H9 (cell line): ENCODE data around the gene RARA. TPM values are rescaled to one million over a fixed set of nuclear protein-coding genes. Genes with fewer than 3 reads are reported as not detected.

Source experiments
- DNase-seq: peaks from one replicate; pipeline ENCODE4 v3.0.0-alpha.2; 2017
- H2AFZ ChIP-seq: one replicate; pipeline ENCODE4 v1.6.1; 2013; ENCODE audit warnings: mild to moderate bottlenecking, low read length, control low read depth, moderate library complexity
- H2AK5ac ChIP-seq: 2 replicates; pipeline ENCODE4 v1.6.1; 2013; ENCODE audit warnings: low read length, control low read depth, mixed read lengths; ENCODE audit not compliant: insufficient read length
- H2BK120ac ChIP-seq: one replicate; pipeline ENCODE4 v1.6.1; 2013; ENCODE audit warnings: low read depth, mild to moderate bottlenecking, low read length, control low read depth, inconsistent platforms; ENCODE audit not compliant: poor library complexity, severe bottlenecking
- H2BK12ac ChIP-seq: 2 replicates; pipeline ENCODE4 v1.6.1; 2013; ENCODE audit warnings: low read length, control low read depth, mixed read lengths, low read depth; ENCODE audit not compliant: insufficient read length
- H2BK15ac ChIP-seq: 2 replicates; pipeline ENCODE4 v1.6.1; 2013; ENCODE audit warnings: low read depth, low read length, control low read depth
- H2BK20ac ChIP-seq: one replicate; pipeline ENCODE4 v1.6.1; 2013; ENCODE audit warnings: low read depth, mild to moderate bottlenecking, low read length, control low read depth, inconsistent platforms; ENCODE audit not compliant: poor library complexity, severe bottlenecking
- H2BK5ac ChIP-seq: 2 replicates; pipeline ENCODE4 v1.6.1; 2013; ENCODE audit warnings: low read length, control low read depth, mixed read lengths; ENCODE audit not compliant: insufficient read length
- H3K14ac ChIP-seq: 2 replicates; pipeline ENCODE4 v1.6.1; 2013; ENCODE audit warnings: low read length, control low read depth; ENCODE audit not compliant: insufficient read depth
- H3K18ac ChIP-seq: 2 replicates; pipeline ENCODE4 v1.6.1; 2013; ENCODE audit warnings: low read depth, mild to moderate bottlenecking, mixed read lengths, low read length, control low read depth; ENCODE audit not compliant: insufficient read length
- H3K23ac ChIP-seq: 2 replicates; pipeline ENCODE4 v1.6.1; 2013; ENCODE audit warnings: low read length, control low read depth, mixed read lengths, low read depth; ENCODE audit not compliant: insufficient read length
- H3K23me2 ChIP-seq: 2 replicates; pipeline ENCODE4 v1.6.1; 2013; ENCODE audit warnings: low read depth, mild to moderate bottlenecking, mixed read lengths, low read length, control low read depth; ENCODE audit not compliant: insufficient read length, poor library complexity, severe bottlenecking
- H3K27ac ChIP-seq: 2 replicates; pipeline ENCODE4 v1.5.1; 2013; ENCODE audit warnings: low read length, control low read depth, mixed read lengths, low read depth; ENCODE audit not compliant: insufficient read length
- H3K27me3 ChIP-seq: 2 replicates; pipeline ENCODE4 v1.6.1; 2013; ENCODE audit warnings: low read length, control low read depth, inconsistent platforms; ENCODE audit not compliant: insufficient read depth
- H3K4ac ChIP-seq: 2 replicates; pipeline ENCODE4 v1.6.1; 2013; ENCODE audit warnings: low read depth, mild to moderate bottlenecking, control low read depth, inconsistent platforms, low read length, moderate library complexity
- H3K4me1 ChIP-seq: 2 replicates; pipeline ENCODE4 v1.6.1; 2013; ENCODE audit warnings: low read length, control low read depth, inconsistent platforms; ENCODE audit not compliant: insufficient read depth
- H3K4me2 ChIP-seq: 2 replicates; pipeline ENCODE4 v1.6.1; 2013; ENCODE audit warnings: low read length, control low read depth, mixed read lengths; ENCODE audit not compliant: insufficient read length, insufficient read depth
- H3K56ac ChIP-seq: 2 replicates; pipeline ENCODE4 v1.6.1; 2013; ENCODE audit warnings: low read depth, mild to moderate bottlenecking, mixed read lengths, low read length, control low read depth; ENCODE audit not compliant: insufficient read length
- H3K79me1 ChIP-seq: 2 replicates; pipeline ENCODE4 v1.6.1; 2013; ENCODE audit warnings: low read depth, mild to moderate bottlenecking, moderate library complexity, low read length, control low read depth, inconsistent platforms; ENCODE audit not compliant: insufficient read depth, poor library complexity, severe bottlenecking
- H3K79me2 ChIP-seq: 2 replicates; pipeline ENCODE4 v1.6.1; 2013; ENCODE audit warnings: low read length, control low read depth, inconsistent platforms; ENCODE audit not compliant: insufficient read depth
- H3K9ac ChIP-seq: 2 replicates; pipeline ENCODE4 v1.6.1; 2013; ENCODE audit warnings: low read length, control low read depth, mixed read lengths; ENCODE audit not compliant: insufficient read length; ENCODE audit errors: extremely low read depth
- H3K9me3 ChIP-seq: one replicate; pipeline ENCODE4 v1.6.1; 2013; ENCODE audit warnings: low read depth, low read length, inconsistent platforms; ENCODE audit not compliant: control insufficient read depth
- H3T11ph ChIP-seq: one replicate; pipeline ENCODE4 v1.6.1; 2013; ENCODE audit warnings: mild to moderate bottlenecking, low read length, control low read depth, inconsistent platforms
- H4K20me1 ChIP-seq: one replicate; pipeline ENCODE4 v1.6.1; 2013; ENCODE audit not compliant: control insufficient read depth, insufficient read length, insufficient read depth
- H4K5ac ChIP-seq: 2 replicates; pipeline ENCODE4 v1.6.1; 2013; ENCODE audit warnings: low read depth, mild to moderate bottlenecking, mixed read lengths, low read length, control low read depth; ENCODE audit not compliant: insufficient read length
- H4K8ac ChIP-seq: replicated peaks from 2 replicates; pipeline ENCODE4 v1.6.1; 2013; ENCODE audit warnings: low read length, control low read depth, mixed read lengths, low read depth; ENCODE audit not compliant: insufficient read length
- H4K91ac ChIP-seq: 2 replicates; pipeline ENCODE4 v1.6.1; 2013; ENCODE audit warnings: low read depth, mild to moderate bottlenecking, moderate library complexity, mixed read lengths, low read length, control low read depth; ENCODE audit not compliant: insufficient read length
- H3K27ac Mint-ChIP-seq, 3 experiments: 2 replicates in 2 of 3; 3 replicates in 1 of 3; pipeline ENCODE4 v1.8.0; 2020 to 2021; ENCODE audit warnings: mixed read lengths in 3 of 3, mild to moderate bottlenecking in 1 of 3, moderate library complexity in 1 of 3
- H3K27me3 Mint-ChIP-seq: 2 replicates; pipeline ENCODE4 v1.8.0; 2021; ENCODE audit warnings: low read depth, mild to moderate bottlenecking, moderate library complexity, mixed read lengths
- H3K36me3 Mint-ChIP-seq, 3 experiments: 2 replicates in 2 of 3; 3 replicates in 1 of 3; pipeline ENCODE4 v1.8.0; 2020 to 2021; ENCODE audit warnings: low read depth in 3 of 3, mixed read lengths in 3 of 3; ENCODE audit not compliant: insufficient read depth in 1 of 3
- H3K4me1 Mint-ChIP-seq, 2 experiments: 2 replicates each; pipeline ENCODE4 v1.8.0; 2020; ENCODE audit warnings: mixed read lengths in 2 of 2
- H3K4me3 Mint-ChIP-seq, 2 experiments: 2 replicates in 1 of 2; 3 replicates in 1 of 2; pipeline ENCODE4 v1.8.0; 2020 to 2021; ENCODE audit warnings: mild to moderate bottlenecking in 2 of 2, mixed read lengths in 2 of 2, moderate library complexity in 1 of 2
- H3K9me3 Mint-ChIP-seq, 2 experiments: 2 replicates in 1 of 2; 3 replicates in 1 of 2; pipeline ENCODE4 v1.8.0; 2020; ENCODE audit warnings: mild to moderate bottlenecking in 2 of 2, mixed read lengths in 2 of 2, moderate library complexity in 1 of 2
- WGBS: extraction: QIAGEN DNeasy Blood & Tissue Kit; methylation state at CpG from one replicate; pipeline ENCODE4 v1.1.7; 2013; ENCODE audit warnings: missing lambda C conversion rate, low lambda C conversion rate, mixed read lengths; ENCODE audit not compliant: insufficient read length; ENCODE audit errors: extremely low coverage; 5-methylcytosine and 5-hydroxymethylcytosine counted together
- total RNA-seq: library from RNA; stranded (reverse); gene quantifications from 2 replicates; pipeline ENCODE4 v1.2.1, GENCODE V29; 2021
- TF ChIP-seq, protein P1 (sequence below): fragments of 200-600 bp; sonication (generic); conservative IDR thresholded peaks from 3 replicates; pipeline ENCODE4 v1.8.0; 2021; ENCODE audit warnings: antibody characterized with exemption, mild to moderate bottlenecking

The RARA gene
- total RNA-seq, 1 experiment from 2014 or later: 17.6 TPM

DNA sequence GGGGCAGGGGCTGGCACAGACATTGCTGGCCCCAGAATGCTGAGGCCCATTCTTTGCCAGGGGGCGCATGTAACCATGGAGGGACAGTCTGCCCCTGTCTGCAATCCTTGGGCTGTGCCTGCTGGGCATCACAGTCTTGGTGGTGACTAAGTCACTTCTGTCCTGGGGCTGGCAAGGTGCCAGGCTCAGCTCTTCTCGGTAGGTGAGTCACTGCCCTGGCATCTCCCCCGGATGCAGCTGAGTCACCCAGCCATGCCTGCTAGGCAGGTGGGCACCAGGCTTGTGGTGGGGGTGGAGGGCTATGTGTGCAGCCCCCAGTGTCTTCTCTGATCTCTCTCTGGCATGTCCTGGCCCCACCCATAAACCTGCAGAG, 5.6 kb downstream of the RARA start:
- Histone ChIP-seq H3K14ac (no peak overlapping the region), H3K79me2 (no peaks in the 10 kb centered on the region; the same call in 1 of the 2 replicates), H3K4ac (no peak overlapping the region), H2AFZ (no peak overlapping the region), H2BK15ac (no peak overlapping the region), H4K8ac (no peak overlapping the region), H3K56ac (no peak overlapping the region), H2BK20ac (no peak overlapping the region), H2BK5ac (no peak overlapping the region), H3K23ac (no peak overlapping the region), H4K20me1 (peaks cover 4% of the 10 kb centered on the region), H3K9me3 (no peaks in the 10 kb centered on the region), H4K91ac (no peak overlapping the region), H3K79me1 (no peaks in the 10 kb centered on the region), H2BK12ac (no peak overlapping the region), H3K9ac (no peak overlapping the region), H3K27me3 (peaks cover 5% of the 10 kb centered on the region; the same call in 1 of the 2 replicates), H3K23me2 (peaks cover 26% of the 10 kb centered on the region), H4K5ac (no peak overlapping the region), H3T11ph (no peak overlapping the region), H3K4me1 (peaks cover 8% of the 10 kb centered on the region; the same call in 1 of the 2 replicates), H2AK5ac (no peak overlapping the region), H2BK120ac (no peak overlapping the region), H3K4me2 (no peak overlapping the region), H3K18ac (no peak overlapping the region), H3K27ac (no peak overlapping the region)
- Mint-ChIP-seq H3K36me3 (no peaks in the 10 kb centered on the region; a peak in 1 of 7 replicates), H3K4me1 (peaks cover 55 to 67% of the 10 kb centered on the region in 2 experiments), H3K4me3 (no peak overlapping the region), H3K27me3 (peaks cover 61% of the 10 kb centered on the region), H3K27ac (no peak overlapping the region), H3K9me3 (no peaks in the 10 kb centered on the region)
- WGBS: no CpG with 5 or more reads among the region's 3 CpGs
- TF ChIP-seq, protein P1, sequence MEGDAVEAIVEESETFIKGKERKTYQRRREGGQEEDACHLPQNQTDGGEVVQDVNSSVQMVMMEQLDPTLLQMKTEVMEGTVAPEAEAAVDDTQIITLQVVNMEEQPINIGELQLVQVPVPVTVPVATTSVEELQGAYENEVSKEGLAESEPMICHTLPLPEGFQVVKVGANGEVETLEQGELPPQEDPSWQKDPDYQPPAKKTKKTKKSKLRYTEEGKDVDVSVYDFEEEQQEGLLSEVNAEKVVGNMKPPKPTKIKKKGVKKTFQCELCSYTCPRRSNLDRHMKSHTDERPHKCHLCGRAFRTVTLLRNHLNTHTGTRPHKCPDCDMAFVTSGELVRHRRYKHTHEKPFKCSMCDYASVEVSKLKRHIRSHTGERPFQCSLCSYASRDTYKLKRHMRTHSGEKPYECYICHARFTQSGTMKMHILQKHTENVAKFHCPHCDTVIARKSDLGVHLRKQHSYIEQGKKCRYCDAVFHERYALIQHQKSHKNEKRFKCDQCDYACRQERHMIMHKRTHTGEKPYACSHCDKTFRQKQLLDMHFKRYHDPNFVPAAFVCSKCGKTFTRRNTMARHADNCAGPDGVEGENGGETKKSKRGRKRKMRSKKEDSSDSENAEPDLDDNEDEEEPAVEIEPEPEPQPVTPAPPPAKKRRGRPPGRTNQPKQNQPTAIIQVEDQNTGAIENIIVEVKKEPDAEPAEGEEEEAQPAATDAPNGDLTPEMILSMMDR: no peak
- no peak for DNase-seq
